Neural cell (in vitro differentiated cells): ENCODE data around the gene FXYD2.

Experiments
- EP300 ChIP-seq: fragments of 450-650 bp; conservative IDR thresholded peaks from 2 replicates; pipeline ENCODE4 v1.6.1; 2014; ENCODE audit warnings: antibody characterized with exemption, mild to moderate bottlenecking, moderate library complexity; ENCODE audit not compliant: poor library complexity, severe bottlenecking
- POLR2AphosphoS5 ChIP-seq: IDR thresholded peaks from 2 replicates; pipeline ENCODE4 v1.6.1; 2012
- TAF1 ChIP-seq: IDR thresholded peaks from 2 replicates; pipeline ENCODE4 v1.6.1; 2012; ENCODE audit warnings: low read depth
- TF ChIP-seq, protein P1 (sequence below): fragments of 450-650 bp; IDR thresholded peaks from 2 replicates; pipeline ENCODE4 v1.5.1; 2014; ENCODE audit warnings: antibody characterized with exemption, mild to moderate bottlenecking, moderate library complexity; ENCODE audit not compliant: poor library complexity, severe bottlenecking

DNA sequence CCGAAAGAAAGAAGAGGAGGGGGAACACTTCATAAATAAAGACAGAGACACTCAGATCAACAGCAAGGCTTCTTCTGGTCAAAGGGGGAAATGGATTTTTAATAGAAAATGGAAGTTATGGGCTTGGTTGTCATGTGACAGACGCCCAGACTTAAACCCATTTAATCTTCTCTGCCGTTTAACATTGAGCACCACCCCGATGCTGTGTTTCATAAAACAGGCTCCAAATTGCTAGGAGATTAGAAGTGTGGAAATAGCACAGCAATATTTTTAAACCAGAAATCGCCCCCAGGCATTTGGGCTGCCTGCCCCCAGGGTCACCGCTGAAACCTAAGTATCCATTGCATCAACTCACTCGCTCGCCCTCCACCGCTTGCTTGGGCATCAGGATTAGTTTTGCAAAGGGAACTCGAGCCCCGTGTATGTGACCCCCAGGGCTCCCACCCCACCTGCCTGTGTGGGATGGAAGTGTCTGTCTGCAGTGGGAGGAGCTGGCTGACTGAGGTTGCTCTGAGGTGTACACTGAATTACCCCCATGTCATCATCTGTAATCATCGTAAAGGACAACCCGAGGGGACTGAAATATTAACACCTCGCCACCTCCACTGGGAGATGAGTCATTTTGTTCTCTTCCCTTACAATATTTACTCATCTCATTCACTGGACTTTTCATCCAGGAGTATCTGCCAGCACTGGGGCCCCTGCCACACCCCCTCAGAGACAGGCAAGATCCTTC, 38.2 kb downstream of the FXYD2 start:
- TF ChIP-seq, protein P1, sequence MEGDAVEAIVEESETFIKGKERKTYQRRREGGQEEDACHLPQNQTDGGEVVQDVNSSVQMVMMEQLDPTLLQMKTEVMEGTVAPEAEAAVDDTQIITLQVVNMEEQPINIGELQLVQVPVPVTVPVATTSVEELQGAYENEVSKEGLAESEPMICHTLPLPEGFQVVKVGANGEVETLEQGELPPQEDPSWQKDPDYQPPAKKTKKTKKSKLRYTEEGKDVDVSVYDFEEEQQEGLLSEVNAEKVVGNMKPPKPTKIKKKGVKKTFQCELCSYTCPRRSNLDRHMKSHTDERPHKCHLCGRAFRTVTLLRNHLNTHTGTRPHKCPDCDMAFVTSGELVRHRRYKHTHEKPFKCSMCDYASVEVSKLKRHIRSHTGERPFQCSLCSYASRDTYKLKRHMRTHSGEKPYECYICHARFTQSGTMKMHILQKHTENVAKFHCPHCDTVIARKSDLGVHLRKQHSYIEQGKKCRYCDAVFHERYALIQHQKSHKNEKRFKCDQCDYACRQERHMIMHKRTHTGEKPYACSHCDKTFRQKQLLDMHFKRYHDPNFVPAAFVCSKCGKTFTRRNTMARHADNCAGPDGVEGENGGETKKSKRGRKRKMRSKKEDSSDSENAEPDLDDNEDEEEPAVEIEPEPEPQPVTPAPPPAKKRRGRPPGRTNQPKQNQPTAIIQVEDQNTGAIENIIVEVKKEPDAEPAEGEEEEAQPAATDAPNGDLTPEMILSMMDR = no peak
- no peak for TF ChIP-seq POLR2AphosphoS5
- TF ChIP-seq EP300 = no peak
- no peak for TF ChIP-seq TAF1
